Measurements from ENCODE around the gene AADACL4. TPM values are rescaled to one million over a fixed set of nuclear protein-coding genes. Genes with fewer than 3 reads are reported as not detected.

Gene AADACL4
- polyA plus RNA-seq, 1 donor (not counting 4 experiments of a cell fraction or from before 2014, with no cell fraction given), result not detected

GRCh38 chr1:12616709-12617373, 27.0 kb upstream of the AADACL4 start:
- peak overlapping the region; percentile 66 for H2AFZ ChIP-seq (ENCODE audit: control insufficient read depth, low read length)
- dilution Hi-C loops (cut with MboI; ENCODE audit: extremely low pct_ligation_motif_present, low sequenced_read_pairs), result no loop called here
- H3K9me3 ChIP-seq (ENCODE audit: control insufficient read depth, low read depth, low read length), result no peaks in the 10 kb centered on the region
- H3K9ac ChIP-seq (ENCODE audit: control insufficient read depth, extremely low read depth, insufficient read depth, low read length), result peak overlapping the region; percentile 95
- no peak for TF ChIP-seq EZH2 (IDR thresholded peaks at IDR 0.05; ENCODE audit: low read length)
- TF ChIP-seq, protein P1, sequence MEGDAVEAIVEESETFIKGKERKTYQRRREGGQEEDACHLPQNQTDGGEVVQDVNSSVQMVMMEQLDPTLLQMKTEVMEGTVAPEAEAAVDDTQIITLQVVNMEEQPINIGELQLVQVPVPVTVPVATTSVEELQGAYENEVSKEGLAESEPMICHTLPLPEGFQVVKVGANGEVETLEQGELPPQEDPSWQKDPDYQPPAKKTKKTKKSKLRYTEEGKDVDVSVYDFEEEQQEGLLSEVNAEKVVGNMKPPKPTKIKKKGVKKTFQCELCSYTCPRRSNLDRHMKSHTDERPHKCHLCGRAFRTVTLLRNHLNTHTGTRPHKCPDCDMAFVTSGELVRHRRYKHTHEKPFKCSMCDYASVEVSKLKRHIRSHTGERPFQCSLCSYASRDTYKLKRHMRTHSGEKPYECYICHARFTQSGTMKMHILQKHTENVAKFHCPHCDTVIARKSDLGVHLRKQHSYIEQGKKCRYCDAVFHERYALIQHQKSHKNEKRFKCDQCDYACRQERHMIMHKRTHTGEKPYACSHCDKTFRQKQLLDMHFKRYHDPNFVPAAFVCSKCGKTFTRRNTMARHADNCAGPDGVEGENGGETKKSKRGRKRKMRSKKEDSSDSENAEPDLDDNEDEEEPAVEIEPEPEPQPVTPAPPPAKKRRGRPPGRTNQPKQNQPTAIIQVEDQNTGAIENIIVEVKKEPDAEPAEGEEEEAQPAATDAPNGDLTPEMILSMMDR (optimal IDR thresholded peaks at IDR 0.05 in 1 of 3, IDR thresholded peaks at IDR 0.05 in 1 of 3, conservative IDR thresholded peaks at IDR 0.05 in 1 of 3; ENCODE audit: extremely low read depth in 1 of 3, insufficient read depth in 2 of 3, low read length in 3 of 3), result no peak
- DNase-seq (ENCODE audit: low read depth, low spot score), result no peak
- peak overlapping the region; percentile 100 for H3K4me2 ChIP-seq (ENCODE audit: control insufficient read depth, extremely low read depth, insufficient read depth, low read depth, low read length)
- H3K4me3 ChIP-seq (ENCODE audit: control insufficient read depth in 2 of 3, extremely low read depth in 1 of 3, insufficient read depth in 2 of 3, low read depth in 1 of 3, low read length in 3 of 3), result peak overlapping the region; percentile 76 to 90 (median 85)
- peak overlapping the region; percentile 100 for H3K27ac ChIP-seq (ENCODE audit: control insufficient read depth, insufficient read depth, low read length)
- peaks cover 23% of the 10 kb centered on the region for H3K79me2 ChIP-seq (ENCODE audit: control insufficient read depth, insufficient read depth, low read length)
- peaks cover 35% of the 10 kb centered on the region for H3K4me1 ChIP-seq (ENCODE audit: control insufficient read depth, extremely low read depth, insufficient read depth, low read length)
- H3K36me3 ChIP-seq (ENCODE audit: control insufficient read depth in 2 of 2, extremely low read depth in 1 of 2, insufficient read depth in 2 of 2, low read length in 2 of 2), result peaks cover 0 to 1% of the 10 kb centered on the region in 2 experiments
- FAIRE-seq, result no peak
- peaks cover 2% of the 10 kb centered on the region for H3K9me1 ChIP-seq (ENCODE audit: control insufficient read depth, extremely low read depth, insufficient read depth, low read length)
- H3K27me3 ChIP-seq (ENCODE audit: control insufficient read depth, extremely low read depth, insufficient read depth, low read length), result no peaks in the 10 kb centered on the region
- H4K20me1 ChIP-seq (ENCODE audit: control insufficient read depth, extremely low read depth, insufficient read depth, low read length), result no peaks in the 10 kb centered on the region

DNA sequence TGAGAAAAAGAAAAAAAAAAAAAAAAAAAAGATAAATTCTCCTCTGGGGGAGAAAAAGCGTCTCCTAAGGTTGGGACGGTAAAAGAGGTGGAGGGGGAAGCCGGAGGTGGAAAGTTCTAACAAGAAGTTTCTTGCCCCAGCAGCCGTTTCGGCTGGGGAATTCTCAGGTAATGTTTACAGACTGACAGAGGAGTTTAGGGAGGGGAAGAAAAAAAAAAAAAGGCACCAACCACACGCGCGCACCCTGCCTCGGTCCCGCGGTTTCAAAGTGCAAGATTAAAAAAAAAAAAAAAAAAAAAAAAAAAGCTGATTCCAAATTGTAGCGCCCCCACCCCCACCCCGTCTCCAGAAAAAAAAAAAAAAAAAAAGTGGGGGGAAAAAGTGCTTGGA, 26.4 kb upstream of the AADACL4 start:
- Histone ChIP-seq H3K79me2 (ENCODE audit: control insufficient read depth, insufficient read depth, low read length) (peaks cover 23% of the 10 kb centered on the region), H3K4me2 (ENCODE audit: control insufficient read depth, extremely low read depth, insufficient read depth, low read depth, low read length) (peak overlapping the region; percentile 100), H3K9ac (ENCODE audit: control insufficient read depth, extremely low read depth, insufficient read depth, low read length) (peak overlapping the region; percentile 95), H4K20me1 (ENCODE audit: control insufficient read depth, extremely low read depth, insufficient read depth, low read length) (no peaks in the 10 kb centered on the region), H3K9me3 (ENCODE audit: control insufficient read depth, low read depth, low read length) (no peaks in the 10 kb centered on the region), H3K36me3 (ENCODE audit: control insufficient read depth in 2 of 2, extremely low read depth in 1 of 2, insufficient read depth in 2 of 2, low read length in 2 of 2) (peaks cover 0 to 1% of the 10 kb centered on the region in 2 experiments), H3K27me3 (ENCODE audit: control insufficient read depth, extremely low read depth, insufficient read depth, low read length) (peaks cover 3% of the 10 kb centered on the region), H3K4me3 (ENCODE audit: control insufficient read depth in 2 of 3, extremely low read depth in 1 of 3, insufficient read depth in 2 of 3, low read depth in 1 of 3, low read length in 3 of 3) (peak overlapping the region; percentile 76 to 90 (median 85)), H2AFZ (ENCODE audit: control insufficient read depth, low read length) (peak overlapping the region; percentile 66), H3K27ac (ENCODE audit: control insufficient read depth, insufficient read depth, low read length) (peak overlapping the region; percentile 100), H3K4me1 (ENCODE audit: control insufficient read depth, extremely low read depth, insufficient read depth, low read length) (peaks cover 35% of the 10 kb centered on the region), H3K9me1 (ENCODE audit: control insufficient read depth, extremely low read depth, insufficient read depth, low read length) (peaks cover 2% of the 10 kb centered on the region)
- FAIRE-seq (no peak), DNase-seq (ENCODE audit: low read depth, low spot score) (no peak)
- TF ChIP-seq EZH2 (IDR thresholded peaks at IDR 0.05; ENCODE audit: low read length), result no peak
- TF ChIP-seq, protein P1 (optimal IDR thresholded peaks at IDR 0.05 in 1 of 3, IDR thresholded peaks at IDR 0.05 in 1 of 3, conservative IDR thresholded peaks at IDR 0.05 in 1 of 3; ENCODE audit: extremely low read depth in 1 of 3, insufficient read depth in 2 of 3, low read length in 3 of 3), result no peak
- dilution Hi-C loops (cut with MboI; ENCODE audit: extremely low pct_ligation_motif_present, low sequenced_read_pairs), result no loop called here

Measured in keratinocyte (primary cell).